Caki2 (cell line): ENCODE results near the gene TCEANC2. TPM values are rescaled to one million over a fixed set of nuclear protein-coding genes. Genes with fewer than 3 reads are reported as not detected.

Experiments
- DNase-seq: peaks from one replicate; pipeline ENCODE4 v3.0.0-alpha.2; 2015; ENCODE audit warnings: low read depth
- in situ Hi-C: cut with HindIII; loops from 2 replicates; pipeline ENCODE4 v1.10.0; 2016; ENCODE audit warnings: low sequenced_read_pairs, low pct_unique_long_range_greater_than_20kb, mixed read lengths
- total RNA-seq: library from RNA; depleted of rRNA; stranded (reverse); fragments of >200 nt; shearing (Covaris generic); gene quantifications from 2 replicates; pipeline ENCODE4 v1.2.3, GENCODE V29; 2014; ENCODE audit warnings: low replicate concordance

TCEANC2 gene
- total RNA-seq, 1 experiment from 2014 or later: 2.3 TPM

- in situ Hi-C loops: no loop called here
- DNase-seq: no peak
Measured at GRCh38 chr1:54105080-54105479, 51.7 kb downstream of the TCEANC2 start.

GRCh38 chr1:54105736-54106269 is 52.4 kb downstream of the TCEANC2 start:
- in situ Hi-C loops: no loop called here
- no peak for DNase-seq

DNA sequence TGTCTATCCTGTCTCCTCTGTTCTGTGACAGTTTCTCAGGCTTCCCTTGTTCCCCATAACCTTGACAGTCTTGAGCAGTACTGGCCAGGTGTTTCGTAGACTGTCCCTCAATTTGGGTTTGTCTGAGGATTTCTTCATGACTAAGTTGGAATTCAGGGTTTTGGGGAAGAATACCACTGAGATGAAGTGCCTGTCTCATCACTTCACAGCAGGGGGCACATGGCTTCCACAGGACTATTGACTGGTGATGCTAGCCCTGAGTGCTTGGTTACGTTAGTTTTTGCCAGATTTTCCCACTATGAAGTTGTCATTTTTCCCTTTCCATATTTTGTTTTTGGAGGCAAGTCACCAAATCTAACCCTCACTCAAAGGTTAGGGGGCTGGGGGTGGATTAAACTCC is 53.7 kb downstream of the TCEANC2 start:
- in situ Hi-C loops: no loop called here
- no peak for DNase-seq

DNA sequence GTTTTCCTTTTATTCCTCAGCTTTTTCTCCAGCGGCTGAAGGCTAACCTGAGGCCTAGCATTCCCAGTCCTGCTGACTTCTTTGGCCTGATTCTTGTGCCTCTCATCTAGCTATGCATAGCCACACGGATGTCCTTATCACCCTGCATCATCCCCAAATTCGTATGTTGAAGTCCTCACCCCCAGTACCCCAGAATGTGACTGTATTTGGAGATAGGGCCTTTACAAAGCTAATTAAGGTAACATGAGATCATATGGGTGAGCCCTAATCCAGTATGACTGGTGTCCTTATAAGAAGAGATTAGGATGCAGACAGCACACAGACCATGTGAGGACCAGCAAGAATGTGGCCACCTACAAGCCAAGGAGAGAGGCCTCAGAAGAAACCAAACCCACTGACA is 54.7 kb downstream of the TCEANC2 start:
- DNase-seq: no peak
- in situ Hi-C loops: no loop called here

DNA sequence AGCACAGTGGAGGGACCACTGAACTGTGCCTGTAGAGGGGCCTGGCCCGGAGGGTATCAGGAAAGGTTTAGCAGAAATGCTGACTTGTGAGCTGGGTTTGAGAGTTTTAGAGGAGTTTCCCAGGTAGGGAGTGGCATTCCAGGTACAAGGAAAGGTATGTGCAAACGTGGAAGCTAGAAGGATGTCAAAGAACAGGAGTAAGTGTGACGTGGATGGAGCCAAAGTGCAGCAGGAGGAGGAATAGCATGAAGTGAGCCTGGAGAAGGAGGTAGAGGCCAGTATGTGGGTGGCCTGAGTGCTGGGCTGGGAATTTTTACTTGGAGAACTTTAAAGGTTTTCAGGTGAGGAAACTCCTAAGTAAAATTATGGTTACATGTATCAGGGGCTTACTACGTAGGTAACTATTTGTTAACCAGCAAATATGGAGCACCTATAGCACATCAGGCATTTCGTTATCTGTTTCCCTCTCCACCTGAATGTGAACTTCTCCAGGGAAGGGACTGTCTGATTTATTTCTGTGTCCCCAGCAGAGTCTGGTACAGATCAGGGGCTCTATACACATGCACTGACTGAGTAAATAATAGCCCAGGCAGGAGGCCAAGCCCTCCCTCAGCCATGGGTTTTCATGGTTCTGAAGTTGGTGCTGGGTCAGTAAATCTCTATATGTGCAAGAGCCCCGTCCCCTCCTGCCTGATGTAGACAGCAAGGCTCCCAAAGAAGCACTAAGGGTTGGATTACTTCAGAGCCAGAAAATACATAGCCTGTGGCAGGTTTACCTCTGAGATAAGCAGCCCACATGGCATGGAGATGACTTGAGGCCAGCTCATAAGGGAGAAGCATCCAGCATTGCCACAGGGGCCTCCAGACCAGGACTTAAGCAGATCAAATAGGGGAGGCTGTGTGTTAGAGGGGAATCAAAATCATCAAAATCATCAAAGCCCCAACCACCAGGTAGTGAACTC is 56.0 kb downstream of the TCEANC2 start:
- in situ Hi-C loops: no loop called here
- no peak for DNase-seq

DNA sequence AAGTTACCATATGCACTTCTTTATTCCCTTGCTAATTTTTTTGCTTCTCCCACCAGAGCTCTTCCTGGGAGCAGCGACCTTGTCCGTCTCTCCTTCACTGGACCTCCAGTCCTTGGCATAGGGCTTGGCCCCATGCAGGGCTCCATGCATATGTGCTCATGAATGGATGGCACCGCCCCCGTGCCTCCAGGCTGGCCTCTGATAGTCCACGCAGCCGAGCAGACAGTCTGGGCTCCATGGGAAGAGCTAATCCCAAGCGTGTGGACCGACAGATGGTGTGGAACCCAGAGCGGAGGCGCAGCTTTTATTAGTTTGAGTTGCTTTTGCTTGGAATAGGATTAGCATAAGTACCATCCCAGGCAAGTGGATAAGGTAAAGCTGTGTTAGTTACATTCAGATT is 57.6 kb downstream of the TCEANC2 start:
- in situ Hi-C loops: no loop called here
- no peak for DNase-seq

GRCh38 chr1:54111624-54112023 is 58.2 kb downstream of the TCEANC2 start:
- in situ Hi-C loops: no loop called here
- no peak for DNase-seq

DNA sequence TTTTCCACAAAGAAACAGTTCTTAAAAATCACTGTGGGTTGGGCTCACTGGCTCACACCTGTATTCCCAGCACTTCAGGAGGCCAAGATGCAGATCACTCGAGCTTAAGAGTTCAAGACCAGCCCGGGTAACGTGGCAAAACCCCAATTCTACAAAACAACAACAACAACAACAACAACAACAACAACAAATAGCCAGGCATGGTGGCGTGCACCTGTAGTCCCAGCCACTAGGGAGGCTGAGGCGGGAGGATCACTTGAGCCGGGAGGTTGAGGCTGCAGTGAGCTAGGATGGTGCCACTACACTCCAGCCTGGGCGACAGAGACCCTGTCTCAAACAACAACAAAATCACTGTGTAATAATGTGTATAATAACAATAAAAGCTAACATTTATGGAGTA is 58.6 kb downstream of the TCEANC2 start:
- DNase-seq: no peak
- in situ Hi-C loops: no loop called here

DNA sequence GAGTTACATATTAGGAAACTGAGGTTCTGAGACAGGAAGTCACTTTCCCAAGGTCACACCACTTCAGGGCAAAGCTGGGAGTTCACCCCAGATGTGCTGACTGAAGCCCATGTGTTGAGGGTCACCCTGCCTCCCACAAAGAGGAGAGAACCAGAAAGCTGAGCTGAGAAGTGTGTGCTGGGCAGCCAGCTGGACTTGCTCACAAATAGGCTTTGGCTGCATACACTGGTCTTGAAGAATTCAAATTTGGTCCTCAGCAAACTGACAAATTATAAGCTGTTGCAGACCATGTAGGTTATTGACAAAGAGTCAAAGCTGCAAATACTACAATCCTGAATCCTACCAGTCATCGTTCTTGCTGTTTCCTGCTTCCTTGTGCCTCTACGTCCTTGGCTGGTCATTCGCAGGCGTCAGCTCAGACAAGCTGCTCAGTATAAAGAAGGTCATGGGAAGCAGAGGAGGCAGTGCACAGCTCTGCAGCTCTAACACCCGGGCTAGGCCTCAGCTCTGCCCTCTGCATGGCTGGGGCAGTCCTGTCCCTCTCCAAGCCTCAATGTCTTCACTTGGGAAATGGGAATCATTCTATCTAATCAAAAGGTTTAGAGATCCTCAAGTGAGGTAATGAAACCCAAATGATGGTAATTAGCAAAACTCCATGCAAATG is 59.4 kb downstream of the TCEANC2 start:
- in situ Hi-C loops: no loop called here

GRCh38 chr1:54114001-54114400 is 60.6 kb downstream of the TCEANC2 start:
- in situ Hi-C loops: no loop called here
- no peak for DNase-seq

More for the DNA sequence above, 59.4 kb downstream of the TCEANC2 start:
- DNase-seq: no peak

GRCh38 chr1:54114955-54115354 is 61.5 kb downstream of the TCEANC2 start:
- in situ Hi-C loops: no loop called here
- no peak for DNase-seq

GRCh38 chr1:54115520-54115919 is 62.1 kb downstream of the TCEANC2 start:
- no peak for DNase-seq
- in situ Hi-C loops: no loop called here

GRCh38 chr1:54117815-54118563 is 64.6 kb downstream of the TCEANC2 start:
- DNase-seq: peak; percentile 14
- in situ Hi-C loops: no loop called here

DNA sequence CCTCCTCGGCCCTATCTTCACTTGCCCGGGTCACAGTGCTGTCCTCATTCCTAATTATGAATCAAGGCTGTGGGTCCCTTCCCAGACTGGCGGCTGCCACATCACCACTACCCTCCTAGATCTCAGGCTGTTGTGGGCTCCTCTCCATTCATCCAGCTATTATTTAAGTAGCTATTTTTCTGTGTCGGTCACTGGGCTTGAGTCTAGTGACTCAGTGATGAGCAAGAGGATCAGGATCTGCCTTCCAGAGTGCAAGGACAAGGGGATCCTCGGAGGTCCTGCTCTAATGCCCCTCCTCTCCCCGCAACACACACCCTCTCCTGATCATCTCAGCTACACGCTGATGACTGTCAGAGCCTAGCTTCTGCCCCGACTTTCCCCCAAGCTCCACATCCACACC is 65.3 kb downstream of the TCEANC2 start:
- in situ Hi-C loops: no loop called here
- peak; percentile 24 for DNase-seq

GRCh38 chr1:54120018-54120697 is 66.8 kb downstream of the TCEANC2 start:
- no peak for DNase-seq
- in situ Hi-C loops: no loop called here

DNA sequence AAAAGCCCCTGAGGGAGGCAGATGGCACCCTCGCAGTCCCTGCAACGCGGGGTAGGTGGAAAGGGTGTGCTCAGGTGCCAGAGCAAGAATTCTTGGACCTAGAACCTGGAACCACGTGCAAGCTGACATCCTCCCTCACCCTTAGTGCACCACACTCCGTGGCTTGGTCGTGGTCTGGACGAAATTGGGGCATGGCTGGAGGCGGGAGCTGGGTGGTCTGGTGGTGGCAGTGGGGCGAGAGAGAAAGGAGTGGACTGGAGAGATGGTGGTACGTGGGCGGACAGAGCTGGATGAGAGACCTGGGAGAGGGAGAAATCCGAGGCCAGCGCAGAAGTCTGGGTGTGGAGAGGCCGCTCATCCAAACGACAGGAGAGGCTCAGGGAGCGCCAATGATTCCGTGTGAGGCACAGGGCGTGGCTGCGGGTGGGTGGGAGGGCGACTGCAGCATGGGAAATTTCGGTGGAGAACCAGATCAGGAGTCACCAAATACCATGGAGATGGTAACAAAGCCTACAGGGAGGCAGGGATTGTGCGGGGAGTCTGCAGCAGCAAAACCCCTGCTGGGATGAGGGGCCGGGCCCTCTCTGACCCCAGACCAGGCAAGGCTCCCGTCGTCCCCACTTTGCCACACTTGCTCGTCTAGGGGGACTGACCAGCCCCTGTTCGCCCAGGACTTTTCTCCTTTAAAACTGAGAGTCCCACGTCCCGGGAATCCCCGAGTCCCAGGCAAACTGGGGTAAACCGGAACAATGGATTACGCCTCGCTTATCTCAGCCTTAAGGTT is 67.5 kb downstream of the TCEANC2 start:
- in situ Hi-C loops: no loop called here
- peak; percentile 7 for DNase-seq

DNA sequence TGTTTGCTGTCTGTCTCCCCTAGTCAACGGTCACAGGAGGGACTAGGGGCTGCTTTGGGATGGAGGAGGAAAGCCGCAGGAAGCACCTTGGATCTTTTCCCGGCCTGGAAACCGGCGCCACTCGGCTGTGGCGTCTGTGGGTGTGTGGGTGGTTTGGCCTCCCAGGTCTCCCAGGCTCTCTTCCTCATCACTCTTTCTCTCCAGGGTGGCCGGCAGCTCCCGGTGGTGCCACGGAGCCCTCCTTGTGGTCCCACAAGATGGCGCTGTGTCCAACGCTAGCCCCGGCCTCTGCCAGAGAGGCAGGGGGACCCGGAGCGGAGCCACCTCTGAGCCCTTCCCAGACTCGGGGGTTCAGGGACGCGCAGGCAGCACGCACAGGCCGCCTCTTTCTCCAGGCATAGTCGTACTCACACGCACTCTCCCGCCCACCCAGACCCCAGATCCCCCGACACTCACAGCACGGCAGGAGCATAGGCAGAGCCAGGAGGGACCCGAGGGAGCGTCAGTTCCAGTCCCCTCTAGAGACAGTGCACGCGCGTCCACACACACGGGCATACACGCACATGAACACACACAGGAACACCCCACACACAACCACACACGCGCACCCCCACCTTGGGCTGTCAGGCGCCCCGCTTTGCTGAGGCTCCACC is 68.2 kb downstream of the TCEANC2 start:
- in situ Hi-C loops: no loop called here
- peak; percentile 26 for DNase-seq
